Measurements from ENCODE around the gene RETN.
A peak's percentile ranks its signal among the peaks of the same experiment; 100 is the strongest.

The RETN gene

GRCh38 chr19:7633698-7634097 is 35.2 kb upstream of the RETN start, which contains the start of gene PCP2:
Gene PCP2 (minus strand): TSS chr19:7633719. CDS start chr19:7633457, 262 bp downstream.
- Histone ChIP-seq H3K27me3 (ENCODE audit: control insufficient read depth, low read length) (no peaks in the 10 kb centered on the region), H3K9me2 (replicated peaks; ENCODE audit: control insufficient read depth, low read length) (no peaks in the 10 kb centered on the region), H3K4me1 (ENCODE audit: control insufficient read depth, low read length) (peaks cover 33% of the 10 kb centered on the region), H3K36me3 (ENCODE audit: control insufficient read depth, low read length) (no peaks in the 10 kb centered on the region; the same call in 1 of the 2 replicates), H4K20me1 (ENCODE audit: control insufficient read depth, insufficient read depth, low read depth, low read length) (no peaks in the 10 kb centered on the region), H3K27ac (ENCODE audit: low read depth, low read length) (no peak within 1 kb of the TSS), H3K4me3 (ENCODE audit: low read length) (no peak within 1 kb of the TSS), H3K9me3 (ENCODE audit: control insufficient read depth, insufficient read depth, low read length) (no peaks in the 10 kb centered on the region), H3K4me2 (ENCODE audit: low read length) (no peak within 1 kb of the TSS), H3F3A (ENCODE audit: control insufficient read depth, insufficient read depth) (no peaks in the 10 kb centered on the region), H3K79me2 (ENCODE audit: control insufficient read depth, low read length) (peaks cover 45% of the 10 kb centered on the region)
- TF ChIP-seq EZH2phosphoT487 (IDR thresholded peaks at IDR 0.05; ENCODE audit: borderline replicate concordance, low read length) (no peak), CTCF (IDR thresholded peaks at IDR 0.05; ENCODE audit: low read depth, low read length, poor library complexity, severe bottlenecking) (no peak)

DNA sequence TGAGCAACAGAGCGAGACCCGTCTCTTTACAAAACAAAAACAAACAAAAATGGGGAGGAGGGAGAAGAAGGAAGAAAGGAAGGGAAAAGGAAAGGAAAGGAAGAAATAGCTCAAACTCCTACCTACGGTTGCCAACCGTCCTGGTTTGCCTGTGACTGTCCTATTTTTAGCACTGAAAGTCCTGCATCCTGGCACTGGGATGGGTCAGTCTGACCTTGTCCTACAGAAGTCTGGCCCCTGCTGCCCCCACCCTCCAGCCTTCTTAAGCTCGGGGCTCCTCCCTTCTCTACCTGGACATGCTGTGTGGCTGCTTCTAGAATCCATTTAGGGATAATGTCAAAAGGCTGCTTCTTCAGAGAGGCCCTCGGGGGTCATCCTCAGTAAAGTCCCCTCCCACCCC is 33.2 kb upstream of the RETN start:
- H3K27me3 ChIP-seq (ENCODE audit: control insufficient read depth, low read length): no peaks in the 10 kb centered on the region
- H3K27ac ChIP-seq (ENCODE audit: low read depth, low read length): no peak overlapping the region
- H3K36me3 ChIP-seq (ENCODE audit: control insufficient read depth, low read length): peaks cover 10% of the 10 kb centered on the region; the same call in 1 of the 2 replicates
- H3K4me3 ChIP-seq (ENCODE audit: low read length): no peak overlapping the region
- peaks cover 5% of the 10 kb centered on the region; the same call in 1 of the 2 replicates for H3K9me3 ChIP-seq (ENCODE audit: control insufficient read depth, insufficient read depth, low read length)
- H4K20me1 ChIP-seq (ENCODE audit: control insufficient read depth, insufficient read depth, low read depth, low read length): no peaks in the 10 kb centered on the region
- H3K9me2 ChIP-seq (replicated peaks; ENCODE audit: control insufficient read depth, low read length): no peaks in the 10 kb centered on the region
- H3K79me2 ChIP-seq (ENCODE audit: control insufficient read depth, low read length): peaks cover 30% of the 10 kb centered on the region
- H3F3A ChIP-seq (ENCODE audit: control insufficient read depth, insufficient read depth): peaks cover 6% of the 10 kb centered on the region; the same call in 1 of the 2 replicates
- TF ChIP-seq CTCF (IDR thresholded peaks at IDR 0.05; ENCODE audit: low read depth, low read length, poor library complexity, severe bottlenecking) (no peak), EZH2phosphoT487 (IDR thresholded peaks at IDR 0.05; ENCODE audit: borderline replicate concordance, low read length) (no peak)
- peaks cover 27% of the 10 kb centered on the region for H3K4me1 ChIP-seq (ENCODE audit: control insufficient read depth, low read length)
- H3K4me2 ChIP-seq (ENCODE audit: low read length): no peak overlapping the region

- Histone ChIP-seq H3K36me3 (ENCODE audit: control insufficient read depth, low read length) (peaks cover 10% of the 10 kb centered on the region; the same call in 1 of the 2 replicates), H3K4me1 (ENCODE audit: control insufficient read depth, low read length) (peaks cover 23% of the 10 kb centered on the region), H3K27me3 (ENCODE audit: control insufficient read depth, low read length) (no peaks in the 10 kb centered on the region), H3K4me2 (ENCODE audit: low read length) (peak overlapping the region; percentile 85), H3K79me2 (ENCODE audit: control insufficient read depth, low read length) (peaks cover 23% of the 10 kb centered on the region), H3K9me3 (ENCODE audit: control insufficient read depth, insufficient read depth, low read length) (peaks cover 5% of the 10 kb centered on the region; the same call in 1 of the 2 replicates), H3K4me3 (ENCODE audit: low read length) (peak overlapping the region; percentile 99), H3K27ac (ENCODE audit: low read depth, low read length) (no peak overlapping the region), H3K9me2 (replicated peaks; ENCODE audit: control insufficient read depth, low read length) (no peaks in the 10 kb centered on the region), H3F3A (ENCODE audit: control insufficient read depth, insufficient read depth) (peaks cover 6% of the 10 kb centered on the region; the same call in 1 of the 2 replicates), H4K20me1 (ENCODE audit: control insufficient read depth, insufficient read depth, low read depth, low read length) (no peaks in the 10 kb centered on the region)
- TF ChIP-seq CTCF (IDR thresholded peaks at IDR 0.05; ENCODE audit: low read depth, low read length, poor library complexity, severe bottlenecking) (no peak), EZH2phosphoT487 (IDR thresholded peaks at IDR 0.05; ENCODE audit: borderline replicate concordance, low read length) (no peak)
Measured at GRCh38 chr19:7636317-7636690, 32.5 kb upstream of the RETN start.
